Stimulated activated CD4-positive, alpha-beta T cell treated with anti-CD3 and anti-CD28 coated beads, Interleukin-1b, Interleukin-23, amount 100 ng/mL, for 4 hours (primary cell): Measurements from ENCODE around the gene RBM20.

Experiments used
- DNase-seq, 2 donors: peaks; one replicate each; pipeline ENCODE4 v3.0.0-alpha.2; 2020; ENCODE audit warnings: low read depth in 2 of 2

RBM20 gene

DNA sequence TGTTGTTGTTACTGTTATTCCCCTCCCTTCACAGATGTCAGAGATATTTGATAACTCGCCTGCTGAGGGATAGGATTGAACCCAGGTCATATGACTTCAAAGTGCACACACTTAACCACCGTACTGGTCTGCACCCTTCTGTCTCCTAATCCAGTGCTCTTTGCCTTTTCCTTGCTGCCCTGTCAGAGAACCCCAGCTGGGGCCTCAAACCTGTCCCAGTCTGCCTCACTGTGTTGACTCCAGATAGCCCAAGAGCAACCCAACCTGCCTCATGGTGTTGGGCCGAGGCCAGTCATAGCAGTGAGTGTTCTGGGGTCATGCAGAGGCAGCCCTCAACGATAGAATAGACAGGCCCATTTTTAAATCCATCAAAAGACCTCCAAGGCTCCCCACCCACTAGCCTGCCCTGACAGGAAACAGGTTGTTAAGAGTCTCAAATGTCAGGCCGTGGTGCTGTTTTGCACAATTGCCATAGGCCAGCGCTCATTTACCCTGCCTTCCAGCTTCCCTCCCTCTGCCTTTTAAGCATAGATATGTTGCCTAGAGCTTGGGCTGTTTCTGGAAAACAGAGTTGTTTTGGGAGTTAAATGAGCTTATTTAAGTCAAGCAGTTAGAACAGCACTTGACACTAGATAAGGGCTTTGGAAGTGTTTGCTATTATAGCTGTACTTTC, 190.6 kb downstream of the RBM20 start:
- no peak for DNase-seq

DNA sequence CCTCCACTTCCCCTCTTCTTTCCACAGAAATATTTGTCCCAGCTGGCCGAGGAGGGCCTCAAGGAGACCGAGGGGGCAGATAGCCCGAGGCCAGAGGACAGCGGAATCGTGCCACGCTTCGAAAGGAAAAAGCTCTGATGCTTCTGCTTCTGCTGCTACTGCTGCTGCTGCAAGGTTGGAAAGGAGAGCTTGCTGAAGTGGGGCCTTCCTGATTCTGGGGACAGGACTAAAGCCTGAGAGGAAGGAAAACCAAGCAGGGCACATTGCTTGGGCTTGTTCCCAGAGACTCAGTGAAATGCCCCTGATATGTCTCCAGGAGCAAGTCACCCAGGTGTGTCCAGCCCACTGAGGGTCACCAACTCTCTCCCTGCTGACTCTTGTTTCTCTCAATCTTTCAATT, 191.7 kb downstream of the RBM20 start:
- no peak for DNase-seq

DNA sequence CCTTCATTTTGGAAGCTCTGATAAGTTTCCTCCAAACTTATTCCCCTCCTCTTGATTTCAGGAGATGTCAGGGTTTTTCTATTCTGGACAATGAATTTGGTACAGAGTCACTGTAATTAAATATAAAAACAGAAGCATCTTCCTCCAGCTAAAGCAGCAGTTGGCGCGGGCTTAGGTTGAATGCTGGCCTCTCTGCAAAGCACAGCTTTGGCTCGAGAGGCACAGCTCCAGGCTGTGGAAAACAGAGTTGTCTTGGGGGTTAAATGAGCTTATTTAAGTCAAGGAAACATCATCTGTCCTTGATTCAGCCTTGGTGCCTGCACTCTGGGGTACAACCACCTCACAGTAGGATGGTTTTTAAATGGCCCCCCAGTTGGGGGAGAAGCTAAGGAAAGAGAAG, 192.6 kb downstream of the RBM20 start:
- DNase-seq = no peak

DNA sequence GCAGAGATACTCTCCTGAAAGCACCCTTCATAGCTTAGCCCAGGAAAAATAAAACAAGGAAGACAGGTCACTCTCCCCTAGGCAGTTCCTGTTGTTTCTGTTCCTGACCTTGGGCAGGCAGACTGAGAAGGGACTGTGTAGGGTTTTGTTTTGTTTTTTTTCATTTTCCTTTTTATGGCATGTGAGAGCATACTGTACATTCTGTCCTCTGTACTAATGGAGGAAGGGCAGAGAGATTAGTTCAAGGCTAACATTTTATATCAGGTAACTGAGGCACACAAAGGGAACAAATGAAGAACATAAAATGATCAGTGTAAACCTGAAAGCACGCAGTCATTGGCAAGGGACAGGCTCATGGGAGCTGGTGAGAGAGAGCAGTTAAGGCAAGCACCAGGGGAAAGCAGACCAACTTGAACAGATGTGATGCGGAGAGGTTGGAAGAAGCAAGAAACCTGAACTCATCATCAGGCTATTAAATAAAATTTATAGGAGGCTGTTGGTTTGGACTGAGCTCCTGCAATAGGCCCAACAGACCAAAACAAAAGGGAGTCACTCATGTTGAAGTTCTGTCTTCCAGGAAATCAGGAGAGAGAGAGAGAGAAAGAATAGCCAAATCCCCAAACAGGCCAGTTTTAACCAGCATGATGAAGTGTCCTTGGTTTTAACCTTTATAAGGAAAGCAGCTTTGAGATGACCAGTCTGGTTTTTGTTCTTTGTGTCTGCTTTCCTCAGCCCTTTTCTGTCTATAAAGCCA, 193.5 kb downstream of the RBM20 start:
- DNase-seq = no peak

DNA sequence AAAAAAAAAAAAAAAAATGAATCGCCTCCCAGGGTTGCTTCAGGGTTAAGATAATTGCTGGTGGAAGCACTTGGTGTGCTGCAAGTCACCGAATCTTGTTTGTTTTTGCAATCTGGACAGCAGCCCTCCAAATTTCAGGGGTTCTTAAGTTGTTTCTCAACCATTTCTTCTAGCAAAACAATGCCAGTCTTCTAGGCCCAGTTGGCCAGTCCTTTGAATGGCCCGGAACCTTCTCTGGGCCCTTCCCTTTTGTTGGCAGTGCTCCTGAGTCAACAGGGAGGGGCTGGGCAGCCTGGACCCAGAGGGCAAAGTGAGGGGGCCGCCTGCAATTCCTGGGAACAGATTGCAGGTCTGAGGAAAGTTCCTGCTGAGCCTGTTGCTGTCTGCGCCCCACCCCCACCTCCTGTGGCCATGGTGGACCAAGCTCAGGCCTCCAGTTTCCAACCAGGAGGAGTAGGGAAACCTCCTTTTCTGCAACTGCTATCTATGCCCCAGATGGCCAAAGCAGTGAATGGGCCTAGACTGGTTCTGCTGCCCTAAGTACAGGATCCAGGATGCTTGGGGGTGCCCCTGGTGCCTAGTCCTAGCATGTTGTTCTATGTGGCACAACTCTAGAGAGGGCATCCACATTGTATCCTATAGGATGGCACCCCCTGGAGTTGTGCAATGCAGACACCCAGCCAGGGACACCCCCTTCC, 196.2 kb downstream of the RBM20 start:
- DNase-seq = no peak

DNA sequence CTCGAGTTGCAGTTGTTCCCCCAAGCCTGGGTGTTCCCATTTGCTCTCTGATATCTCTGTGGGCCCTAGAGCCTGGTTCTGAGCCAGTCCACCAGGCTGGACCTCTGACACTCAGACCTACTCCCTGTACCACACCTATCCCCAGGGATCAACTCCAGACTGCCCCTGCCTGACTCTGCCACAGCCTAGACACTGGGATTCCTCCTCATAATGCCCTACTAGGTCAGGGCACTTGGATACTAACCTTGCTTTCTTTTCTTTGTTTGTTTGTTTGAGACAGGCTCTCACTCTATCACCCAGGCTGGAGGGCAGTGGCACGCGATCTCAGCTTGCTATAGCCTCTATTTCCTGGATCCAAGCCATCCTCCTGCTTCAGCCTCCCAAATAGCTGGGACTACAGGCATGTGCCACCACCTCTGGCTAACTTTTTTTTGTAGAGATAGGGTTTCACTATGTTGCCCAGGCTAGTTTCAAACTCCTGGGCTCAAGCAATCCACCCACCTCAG, 196.8 kb downstream of the RBM20 start:
- no peak for DNase-seq

DNA sequence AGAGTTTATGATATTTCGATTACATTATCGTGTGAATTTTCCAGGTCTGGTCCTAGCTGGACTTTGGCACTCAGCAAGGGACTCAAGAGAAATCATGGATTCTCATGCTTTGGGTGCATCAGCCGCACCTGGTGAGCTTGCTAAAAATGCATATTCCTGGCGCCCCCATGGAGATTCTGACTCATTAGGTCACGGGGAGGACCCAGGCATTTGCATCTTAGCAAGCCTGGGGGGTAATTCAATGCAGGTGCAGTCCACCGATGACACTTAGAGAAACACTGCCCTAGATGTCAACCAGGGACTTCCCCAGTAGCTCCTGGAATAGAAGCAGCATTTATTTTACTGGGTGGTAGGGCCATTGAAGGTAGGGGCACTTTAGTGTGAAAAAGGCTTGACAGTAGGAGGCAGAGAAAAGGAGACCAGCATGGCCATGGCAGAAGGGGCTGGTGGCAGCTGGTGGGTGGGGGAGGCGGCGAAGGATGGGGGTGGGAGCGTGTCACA, 197.7 kb downstream of the RBM20 start:
- DNase-seq = no peak

DNA sequence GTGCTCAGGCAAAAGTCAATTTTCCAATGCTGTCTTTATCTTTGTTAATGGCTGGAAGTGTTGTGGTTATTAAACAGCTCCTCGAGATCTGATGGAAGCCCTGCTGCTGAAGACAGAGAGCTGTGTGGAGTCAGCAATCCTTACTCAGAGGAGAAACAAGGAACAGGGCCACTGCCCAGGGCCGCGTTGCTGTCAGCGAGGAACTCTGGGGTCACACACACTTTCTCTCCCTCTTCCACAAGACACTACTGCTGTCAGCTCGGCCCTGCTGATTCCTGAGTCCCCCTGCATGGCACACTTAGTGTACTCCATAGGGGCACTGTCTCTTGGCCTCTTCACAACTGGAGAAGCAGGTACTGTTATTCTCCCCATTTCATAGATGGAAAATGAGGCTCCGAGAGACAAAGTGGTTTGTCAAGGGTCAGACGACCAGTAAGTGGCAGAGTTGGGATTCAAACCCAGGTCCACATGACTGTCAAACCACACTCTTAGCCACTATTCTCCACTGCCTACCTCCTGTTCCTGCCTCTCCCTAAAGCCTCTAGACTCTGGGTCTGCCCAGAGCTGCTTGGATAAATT, 198.3 kb downstream of the RBM20 start:
- no peak for DNase-seq

DNA sequence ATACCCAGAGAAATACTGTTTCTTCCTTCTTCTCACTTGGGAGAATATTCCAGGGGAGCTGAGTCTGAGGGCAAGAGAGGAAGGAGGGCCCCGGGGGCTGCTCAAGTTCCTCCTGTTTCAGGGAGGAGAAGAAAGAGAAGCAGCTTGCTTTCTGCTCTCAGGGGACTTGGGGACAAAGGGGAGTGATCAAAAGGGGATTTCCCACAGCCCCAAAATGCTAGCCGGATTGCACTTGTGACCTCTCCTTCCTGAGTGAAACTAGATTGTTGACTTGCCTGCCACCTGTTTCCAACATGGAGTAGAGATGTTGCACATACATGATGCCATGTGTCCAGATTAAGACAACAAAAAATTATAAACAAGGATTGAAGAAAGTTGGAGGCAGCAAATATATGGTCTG, 198.9 kb downstream of the RBM20 start:
- DNase-seq = no peak

DNA sequence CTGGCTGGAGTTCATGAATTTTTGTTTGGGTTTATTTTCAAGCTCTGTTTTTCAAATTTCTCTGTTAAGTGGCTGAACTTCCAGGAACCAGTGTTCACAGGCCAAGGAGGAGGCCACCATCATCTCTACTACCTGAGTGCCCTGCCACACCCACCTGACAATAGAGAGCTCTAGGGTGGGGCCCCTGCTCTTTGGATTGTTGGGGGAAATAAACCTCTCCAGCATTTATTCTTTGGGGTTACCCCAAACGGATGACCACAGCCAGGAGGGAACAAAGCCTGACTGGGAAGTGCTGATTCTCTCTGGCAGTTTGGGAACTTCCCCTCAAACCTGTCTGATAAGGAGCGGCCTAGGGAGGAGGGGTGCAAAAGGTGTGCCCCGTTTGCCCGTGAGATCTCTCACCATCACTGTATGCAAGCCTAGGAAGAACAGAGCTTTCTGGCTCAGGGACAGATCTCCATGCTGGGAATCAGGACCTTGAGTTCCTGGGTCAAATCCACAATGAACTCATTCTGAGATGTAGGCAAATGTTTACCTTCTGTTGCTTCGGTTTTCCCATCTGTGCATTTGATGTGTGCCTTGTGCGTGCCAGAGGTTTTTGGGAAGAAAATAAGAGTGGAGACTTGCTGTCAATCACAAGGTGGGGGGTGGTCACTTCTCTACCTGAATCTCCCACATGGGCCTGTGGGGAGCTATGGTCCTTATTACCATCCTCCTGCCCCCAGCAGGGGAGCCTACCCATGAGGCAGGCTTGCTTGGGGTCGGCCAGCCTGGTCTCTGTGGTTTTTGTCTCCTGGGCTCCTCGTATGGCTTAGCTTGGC, 199.9 kb downstream of the RBM20 start:
- no peak for DNase-seq

DNA sequence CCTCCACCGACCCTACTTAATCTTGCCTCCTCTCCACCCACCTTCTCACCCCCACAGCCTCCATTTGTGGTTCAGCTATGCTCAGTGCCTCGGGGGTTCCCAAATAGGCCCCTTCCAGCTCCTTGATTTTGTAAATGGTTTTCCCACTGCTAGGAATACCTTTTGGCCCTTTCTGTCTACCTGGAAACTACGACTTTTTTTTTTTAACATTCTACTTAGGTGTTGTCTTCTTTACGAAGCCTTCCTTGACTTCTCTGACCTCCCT, 200.4 kb downstream of the RBM20 start:
- DNase-seq = no peak

DNA sequence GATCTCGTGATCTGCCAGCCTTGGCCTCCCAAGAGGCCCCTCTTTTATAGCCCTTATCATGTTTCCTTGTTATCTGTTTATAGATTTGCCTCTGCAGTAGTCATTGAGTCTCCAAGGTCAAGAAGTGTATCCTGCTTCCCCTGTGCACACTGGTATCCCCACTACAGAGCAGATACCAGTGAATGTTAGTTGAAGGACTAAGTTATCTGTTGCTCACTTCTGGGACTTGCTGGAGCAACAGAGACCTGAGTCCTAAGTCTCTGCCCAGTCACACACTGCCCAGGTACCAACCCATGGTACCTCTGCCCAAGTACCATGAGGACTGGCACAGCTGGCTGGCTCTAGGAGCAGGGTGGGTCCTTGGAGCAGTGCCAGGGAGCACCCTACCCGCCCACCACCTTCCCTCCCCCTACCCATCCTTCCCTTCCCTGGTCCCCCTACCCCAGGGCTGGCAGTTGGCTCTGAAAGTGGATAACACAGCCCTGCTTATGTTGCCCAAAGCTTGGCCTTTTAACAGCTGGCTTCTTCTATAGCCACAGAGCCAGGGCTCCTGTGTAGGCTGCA, 201.1 kb downstream of the RBM20 start:
- no peak for DNase-seq

DNA sequence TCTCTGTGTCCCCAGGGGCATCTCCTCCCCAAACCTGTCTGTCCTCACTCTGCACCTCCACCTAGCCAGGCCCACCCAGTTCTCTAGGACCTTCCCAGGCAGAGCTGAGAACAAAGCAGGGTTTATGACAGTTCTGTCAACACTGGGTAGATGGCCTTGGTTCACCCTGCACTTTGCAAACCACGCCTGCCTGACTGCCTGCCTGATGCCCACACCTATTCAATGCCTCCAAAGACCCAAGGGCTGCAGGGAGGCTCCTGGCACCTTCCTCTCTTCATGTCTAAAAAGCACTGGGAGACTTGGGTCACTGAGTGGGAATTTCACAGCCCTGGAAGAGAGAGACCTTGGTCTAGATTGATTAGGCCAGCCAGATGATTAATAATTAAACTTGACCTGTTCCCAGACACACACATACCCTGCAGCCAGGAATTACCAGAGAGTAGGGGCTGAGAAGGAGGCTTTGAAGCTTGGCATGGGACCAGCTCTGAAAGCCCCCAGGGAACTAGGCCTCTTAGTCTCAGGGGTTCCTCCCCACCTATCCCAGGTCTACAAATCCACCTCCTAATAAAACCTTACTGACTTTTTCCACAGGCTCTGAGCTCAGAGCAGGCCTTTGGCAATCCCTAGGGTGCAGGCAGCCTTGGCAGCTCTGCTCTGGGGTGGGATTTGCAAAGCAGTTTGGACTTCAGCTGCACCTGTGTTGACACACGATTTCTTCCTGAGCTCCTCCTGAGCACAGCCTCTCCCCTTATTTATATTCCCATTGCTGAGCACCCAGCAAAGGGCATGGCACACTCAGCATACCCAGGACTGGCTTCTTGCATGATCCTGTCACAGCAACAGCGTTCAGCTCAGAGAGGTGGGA, 201.9 kb downstream of the RBM20 start:
- DNase-seq = no peak

DNA sequence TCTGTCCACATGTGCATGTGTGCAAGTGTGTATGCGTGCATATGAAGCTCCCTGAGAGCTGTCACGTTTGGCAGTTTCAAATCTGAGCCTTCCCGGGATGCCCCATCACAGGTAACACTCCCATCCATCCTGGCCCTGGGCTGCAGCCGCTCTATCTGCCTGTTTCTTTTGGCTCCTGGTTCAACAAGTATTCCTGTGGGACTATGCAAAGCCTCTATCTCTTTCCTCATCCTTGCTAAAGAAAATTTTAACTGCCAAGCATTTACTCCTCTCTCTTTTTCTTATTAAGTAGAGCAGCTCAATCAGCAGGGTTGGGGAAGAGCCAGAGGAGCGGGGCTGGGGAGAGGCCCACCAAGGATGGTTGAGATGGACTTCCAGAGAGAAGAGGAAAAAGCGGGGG, 203.2 kb downstream of the RBM20 start:
- DNase-seq = no peak

DNA sequence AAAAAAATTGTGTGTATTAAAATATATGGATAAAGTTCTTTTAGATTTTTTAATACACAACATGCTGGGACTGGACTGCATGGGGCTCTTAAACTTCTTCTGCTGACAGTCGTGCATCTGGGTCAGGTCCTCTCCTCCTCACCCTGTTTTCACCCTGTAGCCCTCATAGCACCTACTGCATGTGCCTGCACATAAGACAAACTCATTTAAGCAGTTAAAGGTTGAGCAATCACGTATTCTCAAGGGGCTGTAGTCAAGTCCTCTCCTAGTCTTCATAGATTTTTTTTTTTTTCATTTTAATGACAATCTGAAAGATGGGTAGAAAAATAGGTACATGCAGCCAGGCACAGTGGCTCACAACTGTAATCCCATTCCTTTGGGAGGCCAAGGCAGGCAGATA, 204.0 kb downstream of the RBM20 start:
- DNase-seq = no peak

DNA sequence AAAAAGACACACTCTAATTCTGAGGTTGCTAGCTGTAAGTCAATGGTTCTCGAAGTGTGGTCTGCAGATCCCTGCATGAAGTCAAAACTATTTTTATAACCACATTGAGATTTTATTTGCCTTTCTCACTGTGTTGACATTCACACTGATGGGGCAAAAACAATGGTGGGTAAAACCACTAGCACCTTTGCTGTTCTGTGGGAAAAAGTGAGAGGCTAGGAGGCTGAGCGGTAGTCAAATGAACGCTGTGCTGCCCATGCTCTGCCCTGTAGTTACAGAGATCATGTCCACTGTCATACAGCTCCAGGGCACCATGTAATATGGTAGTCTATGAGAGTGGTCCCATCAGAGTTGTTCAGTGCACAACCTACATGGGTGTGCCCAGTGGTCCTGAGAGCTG, 206.0 kb downstream of the RBM20 start:
- DNase-seq = no peak

DNA sequence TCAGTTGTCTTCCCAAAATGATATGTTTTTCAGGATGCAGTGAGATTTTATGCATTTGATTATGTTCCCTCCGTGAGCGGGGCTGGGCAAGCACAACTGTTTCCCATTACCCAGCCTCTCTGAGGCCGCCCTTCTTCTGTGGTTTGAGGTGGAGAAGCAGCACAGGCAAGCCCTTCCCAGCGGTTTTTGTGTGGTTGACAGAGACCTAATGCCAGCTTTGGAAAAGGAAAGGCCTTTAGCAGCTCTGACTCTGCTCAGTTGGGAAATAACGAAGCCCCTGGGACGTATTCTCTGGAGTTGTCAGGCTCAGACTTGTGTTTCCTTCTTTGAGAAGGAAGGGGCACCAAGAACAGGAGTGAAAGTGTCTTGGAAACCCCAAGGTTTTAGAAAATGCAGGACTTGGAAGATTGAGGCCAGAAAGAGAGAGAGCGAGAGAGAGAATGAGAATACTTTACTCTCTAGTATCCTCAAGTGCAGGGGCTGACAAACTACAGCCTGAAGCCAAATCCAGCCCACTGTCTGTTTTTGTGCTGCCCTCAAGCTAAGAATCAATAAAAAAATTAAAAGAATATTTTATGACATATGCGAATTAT, 207.0 kb downstream of the RBM20 start:
- DNase-seq = no peak

DNA sequence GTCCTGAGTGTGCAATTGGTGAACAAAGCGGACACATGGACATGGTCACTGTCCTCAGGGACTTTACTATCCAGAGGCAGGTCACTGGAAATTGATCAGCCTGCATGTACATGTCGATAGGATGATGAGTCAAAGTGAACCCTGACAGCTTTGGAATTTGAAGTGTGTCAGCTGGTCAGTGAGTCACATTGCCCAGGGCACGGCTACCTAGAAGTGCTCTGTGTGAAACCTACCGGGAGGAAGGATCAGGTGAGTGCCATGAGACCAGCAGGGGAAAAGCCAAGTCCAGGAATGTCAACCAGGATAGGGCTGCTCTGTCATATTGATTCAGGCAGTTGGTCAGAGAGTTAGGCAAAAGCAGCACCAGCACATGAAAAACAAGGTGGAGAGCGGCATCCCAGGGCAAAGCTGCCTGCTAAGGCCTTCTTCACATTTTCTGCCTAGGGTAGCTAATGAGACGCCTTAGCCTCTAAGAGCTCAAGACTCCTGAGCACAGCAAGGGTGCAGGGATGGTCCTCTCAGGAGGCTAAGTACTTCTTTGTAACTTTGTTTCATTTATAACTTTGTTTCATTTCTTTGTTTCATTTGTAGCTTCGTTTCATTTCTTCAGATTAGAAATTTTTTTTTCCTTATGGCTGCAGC, 208.2 kb downstream of the RBM20 start:
- no peak for DNase-seq

DNA sequence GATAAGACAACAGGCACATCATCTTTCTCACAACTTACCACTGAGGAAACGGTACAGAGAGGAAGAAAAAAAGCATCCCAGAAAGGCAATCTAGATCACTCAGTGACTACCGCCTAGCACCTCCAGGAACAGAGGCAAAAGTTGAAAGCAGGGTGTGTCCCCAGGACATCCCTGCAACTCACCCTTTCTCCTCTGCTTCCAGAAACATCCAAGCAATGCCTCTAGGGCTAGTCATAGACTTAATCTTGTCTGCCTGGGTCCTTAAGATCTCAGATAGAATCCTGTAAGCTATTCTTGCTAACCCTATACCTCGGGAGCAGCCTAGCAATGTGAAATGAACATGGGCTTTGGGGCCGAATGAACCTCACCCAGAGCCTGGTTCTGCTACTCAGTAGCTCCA, 208.8 kb downstream of the RBM20 start:
- DNase-seq = no peak
